ENCODE results near the gene TUNAR. TPM values are rescaled to one million over a fixed set of nuclear protein-coding genes. Genes with fewer than 3 reads are reported as not detected.

TUNAR gene
- polyA plus RNA-seq, 3 donors from 2014 or later, result not detected

GRCh38 chr14:95885866-95886265 lies 9.2 kb downstream of the TUNAR start:
- H3K27ac Mint-ChIP-seq, result no peak overlapping the region
- no peaks in the 10 kb centered on the region for H3K4me1 Mint-ChIP-seq
- H3K4me3 Mint-ChIP-seq, result no peak overlapping the region
- no peaks in the 10 kb centered on the region for H3K9me3 Mint-ChIP-seq
- H3K36me3 Mint-ChIP-seq, result no peaks in the 10 kb centered on the region
- peaks cover 0 to 6% (median 0%) of the 10 kb centered on the region in 3 donors for H3K27me3 Mint-ChIP-seq (ENCODE audit: low read depth in 3 of 3)
- no peak for DNase-seq

- no peak overlapping the region for H3K4me3 Mint-ChIP-seq
- H3K36me3 Mint-ChIP-seq, result no peaks in the 10 kb centered on the region
- no peaks in the 10 kb centered on the region for H3K4me1 Mint-ChIP-seq
- no peak for DNase-seq
- peaks cover 0 to 6% (median 0%) of the 10 kb centered on the region in 3 donors for H3K27me3 Mint-ChIP-seq (ENCODE audit: low read depth in 3 of 3)
- H3K27ac Mint-ChIP-seq, result no peak overlapping the region
- no peaks in the 10 kb centered on the region for H3K9me3 Mint-ChIP-seq
Measured at GRCh38 chr14:95886366-95887056, 9.9 kb downstream of the TUNAR start.

GRCh38 chr14:95887351-95887750 lies 10.7 kb downstream of the TUNAR start:
- no peaks in the 10 kb centered on the region for H3K36me3 Mint-ChIP-seq
- no peak overlapping the region for H3K4me3 Mint-ChIP-seq
- H3K27ac Mint-ChIP-seq, result no peak overlapping the region

GRCh38 chr14:95889236-95889979 lies 12.8 kb downstream of the TUNAR start:
- Mint-ChIP-seq H3K4me3 (no peak overlapping the region), H3K4me1 (no peaks in the 10 kb centered on the region), H3K36me3 (no peaks in the 10 kb centered on the region), H3K27ac (no peak overlapping the region), H3K27me3 (ENCODE audit: low read depth in 3 of 3) (peaks cover 0 to 4% (median under 1%) of the 10 kb centered on the region in 3 donors), H3K9me3 (no peaks in the 10 kb centered on the region)
- no peak for DNase-seq

More at GRCh38 chr14:95887351-95887750, 10.7 kb downstream of the TUNAR start:
- Mint-ChIP-seq H3K27me3 (ENCODE audit: low read depth in 3 of 3) (peaks cover 0 to 4% (median 0%) of the 10 kb centered on the region in 3 donors), H3K9me3 (no peaks in the 10 kb centered on the region), H3K4me1 (no peaks in the 10 kb centered on the region)
- no peak for DNase-seq

- Mint-ChIP-seq H3K4me1 (no peaks in the 10 kb centered on the region), H3K36me3 (no peaks in the 10 kb centered on the region), H3K27ac (no peak overlapping the region), H3K4me3 (no peak overlapping the region), H3K27me3 (ENCODE audit: low read depth in 3 of 3) (peaks cover 0 to 8% (median 5%) of the 10 kb centered on the region in 3 donors), H3K9me3 (no peaks in the 10 kb centered on the region)
- no peak for DNase-seq
Measured at GRCh38 chr14:95891742-95892141, 15.1 kb downstream of the TUNAR start.

GRCh38 chr14:95892142-95892541 lies 15.5 kb downstream of the TUNAR start:
- no peak for DNase-seq
- peaks cover 0 to 10% (median 5%) of the 10 kb centered on the region in 3 donors for H3K27me3 Mint-ChIP-seq (ENCODE audit: low read depth in 3 of 3)
- no peak overlapping the region for H3K4me3 Mint-ChIP-seq
- no peaks in the 10 kb centered on the region for H3K9me3 Mint-ChIP-seq
- no peak overlapping the region for H3K27ac Mint-ChIP-seq
- H3K4me1 Mint-ChIP-seq, result no peaks in the 10 kb centered on the region
- H3K36me3 Mint-ChIP-seq, result no peaks in the 10 kb centered on the region

GRCh38 chr14:95895720-95896119 lies 19.1 kb downstream of the TUNAR start:
- DNase-seq, result no peak
- H3K27ac Mint-ChIP-seq, result no peak overlapping the region
- peaks cover 4 to 14% (median 6%) of the 10 kb centered on the region in 3 donors for H3K27me3 Mint-ChIP-seq (ENCODE audit: low read depth in 3 of 3)
- no peak overlapping the region for H3K4me3 Mint-ChIP-seq
- H3K4me1 Mint-ChIP-seq, result no peaks in the 10 kb centered on the region
- no peaks in the 10 kb centered on the region for H3K9me3 Mint-ChIP-seq
- H3K36me3 Mint-ChIP-seq, result no peaks in the 10 kb centered on the region

- peaks cover 5 to 14% (median 8%) of the 10 kb centered on the region in 3 donors for H3K27me3 Mint-ChIP-seq (ENCODE audit: low read depth in 3 of 3)
- H3K36me3 Mint-ChIP-seq, result no peaks in the 10 kb centered on the region
- H3K4me1 Mint-ChIP-seq, result no peaks in the 10 kb centered on the region
- no peak for DNase-seq
- no peaks in the 10 kb centered on the region for H3K9me3 Mint-ChIP-seq
- no peak overlapping the region for H3K4me3 Mint-ChIP-seq
- no peak overlapping the region for H3K27ac Mint-ChIP-seq
Measured at GRCh38 chr14:95896498-95897135, 20.0 kb downstream of the TUNAR start.

- no peak overlapping the region for H3K4me3 Mint-ChIP-seq
- DNase-seq, result no peak
- no peaks in the 10 kb centered on the region for H3K36me3 Mint-ChIP-seq
- peaks cover 8 to 14% (median 8%) of the 10 kb centered on the region in 3 donors for H3K27me3 Mint-ChIP-seq (ENCODE audit: low read depth in 3 of 3)
- no peaks in the 10 kb centered on the region for H3K4me1 Mint-ChIP-seq
- no peaks in the 10 kb centered on the region for H3K9me3 Mint-ChIP-seq
- no peak overlapping the region for H3K27ac Mint-ChIP-seq
Measured at GRCh38 chr14:95897280-95897679, 20.6 kb downstream of the TUNAR start.

GRCh38 chr14:95901054-95901453 lies 24.4 kb downstream of the TUNAR start:
- H3K36me3 Mint-ChIP-seq, result no peaks in the 10 kb centered on the region
- H3K4me3 Mint-ChIP-seq, result no peak overlapping the region
- H3K4me1 Mint-ChIP-seq, result no peaks in the 10 kb centered on the region
- no peaks in the 10 kb centered on the region for H3K9me3 Mint-ChIP-seq
- no peak for DNase-seq
- H3K27ac Mint-ChIP-seq, result no peak overlapping the region
- H3K27me3 Mint-ChIP-seq (ENCODE audit: low read depth in 3 of 3), result peaks cover 3 to 12% (median 8%) of the 10 kb centered on the region in 3 donors

GRCh38 chr14:95902273-95902826 lies 25.7 kb downstream of the TUNAR start:
- H3K4me3 Mint-ChIP-seq, result no peak overlapping the region
- H3K27me3 Mint-ChIP-seq (ENCODE audit: low read depth in 3 of 3), result peaks cover 2 to 8% (median 6%) of the 10 kb centered on the region in 3 donors
- no peak overlapping the region for H3K27ac Mint-ChIP-seq
- no peaks in the 10 kb centered on the region for H3K9me3 Mint-ChIP-seq
- H3K36me3 Mint-ChIP-seq, result no peaks in the 10 kb centered on the region
- DNase-seq, result no peak
- no peaks in the 10 kb centered on the region for H3K4me1 Mint-ChIP-seq

GRCh38 chr14:95903165-95903564 lies 26.5 kb downstream of the TUNAR start:
- H3K4me1 Mint-ChIP-seq, result no peaks in the 10 kb centered on the region
- DNase-seq, result no peak

GRCh38 chr14:95903616-95904107 lies 27.0 kb downstream of the TUNAR start:
- Mint-ChIP-seq H3K27ac (no peak overlapping the region), H3K4me3 (no peak overlapping the region), H3K4me1 (no peaks in the 10 kb centered on the region), H3K9me3 (no peaks in the 10 kb centered on the region), H3K36me3 (no peaks in the 10 kb centered on the region), H3K27me3 (ENCODE audit: low read depth in 3 of 3) (peaks cover 2 to 4% (median 2%) of the 10 kb centered on the region in 3 donors)
- no peak for DNase-seq

More at GRCh38 chr14:95903165-95903564, 26.5 kb downstream of the TUNAR start:
- no peak overlapping the region for H3K27ac Mint-ChIP-seq
- H3K27me3 Mint-ChIP-seq (ENCODE audit: low read depth in 3 of 3), result peaks cover 2 to 7% (median 4%) of the 10 kb centered on the region in 3 donors
- no peaks in the 10 kb centered on the region for H3K9me3 Mint-ChIP-seq
- H3K36me3 Mint-ChIP-seq, result no peaks in the 10 kb centered on the region
- no peak overlapping the region for H3K4me3 Mint-ChIP-seq

- H3K4me1 Mint-ChIP-seq, result no peaks in the 10 kb centered on the region
- no peak for DNase-seq
- H3K27me3 Mint-ChIP-seq (ENCODE audit: low read depth in 3 of 3), result peaks cover 2 to 9% (median 3%) of the 10 kb centered on the region in 3 donors
- H3K36me3 Mint-ChIP-seq, result no peaks in the 10 kb centered on the region
- no peaks in the 10 kb centered on the region for H3K9me3 Mint-ChIP-seq
- no peak overlapping the region for H3K4me3 Mint-ChIP-seq
- H3K27ac Mint-ChIP-seq, result no peak overlapping the region
Measured at GRCh38 chr14:95906591-95906990, 30.0 kb downstream of the TUNAR start.
